Cardiac septum (tissue), 1 donor: ENCODE data around the gene SYNDIG1L. TPM values are rescaled to one million over a fixed set of nuclear protein-coding genes. Genes with fewer than 3 reads are reported as not detected.

Source experiments
- DNase-seq: peaks from one replicate; pipeline ENCODE4 v3.0.0-alpha.2; 2020; ENCODE audit warnings: low spot score
- intact Hi-C: fragments of 100-400 bp; cut with DNase I; formaldehyde crosslinking; loops from one replicate; pipeline ENCODE4 v1.14.0; 2022
- total RNA-seq: library from RNA; stranded (reverse); fragmentation: NEBNext Ultra II Directional; extraction: Animal tissue kit (Norgen Biotek cat#: 25700); gene quantifications from one replicate; pipeline ENCODE4 v1.2.1, GENCODE V29; 2021
- donor health status: DM: no; HTN: no; CAD: no.

The SYNDIG1L gene
- total RNA-seq, 1 donor from 2014 or later = not detected

DNA sequence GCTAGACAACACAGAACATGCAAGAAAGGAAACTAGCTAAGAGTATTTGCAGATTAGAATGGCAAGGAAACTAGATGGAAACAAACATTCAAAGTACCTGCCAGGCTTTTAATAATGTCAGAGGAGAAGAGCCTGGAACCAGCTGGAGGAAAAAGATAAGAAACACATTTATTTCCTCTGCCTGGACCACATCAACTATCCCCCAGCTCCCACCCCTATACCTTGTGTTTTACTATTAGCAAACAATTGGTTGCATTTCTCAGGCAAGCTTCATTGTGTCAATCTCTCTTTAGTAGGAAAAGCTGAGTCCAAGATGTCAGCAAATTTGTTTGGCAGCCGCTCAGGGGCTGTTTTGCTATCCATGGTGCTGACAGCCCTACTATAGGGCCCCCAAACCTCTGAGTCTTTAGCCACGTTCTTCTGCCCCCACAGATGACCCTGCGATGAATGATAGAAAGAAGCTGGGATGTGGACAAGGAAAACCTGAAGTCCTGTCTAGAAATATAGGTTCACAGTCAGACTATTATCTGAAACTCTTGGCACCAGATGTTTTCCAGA is 11.6 kb upstream of the SYNDIG1L start:
- intact Hi-C loops = no loop called here
- DNase-seq = no peak

- no peak for DNase-seq
- intact Hi-C loops = no loop called here
Observed at GRCh38 chr14:74434294-74434693, 8.3 kb upstream of the SYNDIG1L start.

DNA sequence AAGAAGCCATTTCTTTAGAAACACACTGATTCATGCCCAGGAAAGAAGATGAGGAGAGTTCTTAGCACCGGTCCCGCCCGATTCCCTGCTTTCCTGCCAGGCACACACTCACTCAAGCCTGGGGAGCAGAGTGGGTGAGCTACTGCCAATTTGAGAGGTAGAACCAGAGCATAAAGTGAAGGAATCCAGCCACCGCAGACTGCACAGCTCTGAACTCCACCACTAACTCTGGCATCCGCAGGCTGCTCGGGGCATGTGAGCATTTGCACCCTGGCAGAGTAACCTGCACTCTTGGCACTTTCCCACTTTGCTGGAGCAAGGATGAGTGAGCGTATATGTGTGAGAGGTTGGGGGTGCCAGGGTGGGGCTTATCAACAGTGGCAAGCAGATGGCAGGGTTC is 4.0 kb upstream of the SYNDIG1L start:
- DNase-seq = no peak
- intact Hi-C loops = no loop called here

GRCh38 chr14:74429221-74429691 is 3.2 kb upstream of the SYNDIG1L start:
- DNase-seq = no peak
- intact Hi-C loops = no loop called here

- no peak for DNase-seq
- intact Hi-C loops = no loop called here
Observed at GRCh38 chr14:74427651-74428050, 1.6 kb upstream of the SYNDIG1L start.

- DNase-seq = no peak
Observed at GRCh38 chr14:74425525-74426201, 347 bp downstream of the SYNDIG1L start.

DNA sequence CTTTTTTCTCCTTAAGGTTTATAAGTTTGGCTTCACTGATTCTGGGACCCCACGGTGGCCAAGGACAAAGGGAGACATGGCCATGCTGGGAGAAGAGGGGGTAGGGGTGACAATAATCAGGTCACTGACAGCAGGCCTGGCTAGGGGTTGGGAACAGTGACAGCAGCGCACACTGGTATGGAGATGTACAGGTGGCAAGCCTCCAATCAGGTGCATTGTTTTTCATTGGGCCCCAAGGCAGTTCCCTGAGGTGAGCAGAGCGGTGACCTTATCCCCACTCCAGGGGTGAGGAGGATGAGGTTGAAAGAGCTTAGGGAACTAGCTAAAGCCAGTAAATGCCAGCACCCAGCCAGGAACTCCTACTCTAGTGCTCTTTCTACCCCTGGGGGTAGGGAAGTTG is 1.4 kb downstream of the SYNDIG1L start:
- intact Hi-C loops = no loop called here
- DNase-seq = no peak

More at GRCh38 chr14:74425525-74426201, 347 bp downstream of the SYNDIG1L start:
- intact Hi-C loops = no loop called here

- intact Hi-C loops = no loop called here
- no peak for DNase-seq
Observed at GRCh38 chr14:74423246-74423645, 2.8 kb downstream of the SYNDIG1L start.

DNA sequence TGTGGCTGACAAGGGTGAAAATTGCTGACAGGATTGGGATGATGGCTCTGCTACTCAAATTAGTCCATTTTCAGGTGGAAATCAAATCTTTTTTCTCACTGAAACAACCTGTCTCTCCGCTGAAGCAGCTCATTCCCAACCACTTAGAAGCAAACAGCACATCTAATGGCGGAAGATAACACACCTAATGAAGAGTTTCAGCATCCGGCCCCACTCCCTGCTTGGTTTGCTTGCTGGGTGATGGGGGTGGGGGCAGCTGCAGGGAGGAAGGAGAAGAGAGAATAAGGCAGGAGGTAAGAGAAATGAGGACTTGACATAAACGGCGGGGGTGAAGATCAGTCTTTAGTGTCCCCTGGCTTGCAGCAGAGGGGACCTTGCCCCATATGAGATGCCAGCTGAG is 4.0 kb downstream of the SYNDIG1L start:
- intact Hi-C loops = no loop called here
- no peak for DNase-seq

DNA sequence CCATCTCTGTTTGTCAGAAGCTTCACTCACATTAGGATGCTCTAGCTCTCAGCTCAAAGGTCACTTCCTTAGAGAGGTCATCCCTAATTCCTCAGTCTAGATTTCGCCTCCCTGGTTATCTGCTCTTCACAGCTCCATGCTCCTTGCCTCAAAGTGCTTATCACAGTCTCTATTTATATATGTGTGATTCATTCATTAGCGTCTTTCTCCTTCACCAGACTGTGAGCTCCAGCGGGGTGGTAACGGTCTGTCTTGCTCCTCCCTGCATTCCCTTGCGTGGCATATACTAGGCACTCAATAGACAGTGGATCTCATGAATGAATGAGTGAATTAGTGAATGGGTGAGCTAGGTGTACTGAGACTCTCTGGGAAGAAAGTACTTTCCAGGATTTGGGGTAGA is 6.9 kb downstream of the SYNDIG1L start:
- DNase-seq = no peak
- intact Hi-C loops = no loop called here

DNA sequence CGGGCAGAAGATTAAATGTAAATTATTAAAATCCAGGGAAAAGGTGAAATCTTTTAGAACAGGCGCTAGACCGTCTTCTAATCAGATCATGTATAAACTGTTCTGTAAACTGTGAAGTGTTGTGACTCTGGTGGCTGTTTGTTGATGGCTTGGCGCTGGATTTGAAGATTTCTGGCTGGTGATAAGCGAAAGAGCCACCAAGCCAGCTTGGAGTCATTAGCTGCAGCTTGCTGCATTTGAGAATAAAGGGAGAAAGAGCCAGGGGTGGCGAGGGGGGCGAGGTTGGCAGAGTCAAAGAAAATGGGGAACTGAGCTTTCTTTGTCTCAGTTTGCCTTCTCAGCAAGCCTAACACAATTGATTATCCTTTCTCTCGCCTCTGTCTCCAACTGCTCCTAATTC is 8.0 kb downstream of the SYNDIG1L start:
- no peak for DNase-seq
- intact Hi-C loops = no loop called here

DNA sequence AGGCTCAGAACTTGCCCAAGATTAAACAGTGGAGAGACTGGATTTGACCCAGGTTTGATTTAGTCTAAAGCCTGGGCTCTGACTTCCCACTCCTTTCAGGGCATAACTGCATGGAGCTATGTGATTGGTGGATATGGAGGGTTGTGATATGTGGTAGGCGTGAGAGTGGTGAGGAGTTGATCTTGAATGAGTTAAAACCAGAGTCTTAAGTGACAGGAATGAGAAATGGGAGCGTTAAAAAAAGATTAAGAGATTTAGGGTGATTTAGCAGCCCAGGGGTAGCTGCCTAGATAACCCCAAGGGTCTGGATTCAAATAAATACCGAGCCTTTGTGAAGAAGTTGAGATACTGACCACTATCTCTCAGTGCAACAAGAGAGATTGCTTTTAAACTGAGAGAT is 8.4 kb downstream of the SYNDIG1L start:
- intact Hi-C loops = no loop called here

GRCh38 chr14:74417201-74417600 is 8.8 kb downstream of the SYNDIG1L start:
- intact Hi-C loops = no loop called here
- no peak for DNase-seq

More for the DNA sequence above, 8.4 kb downstream of the SYNDIG1L start:
- no peak for DNase-seq

DNA sequence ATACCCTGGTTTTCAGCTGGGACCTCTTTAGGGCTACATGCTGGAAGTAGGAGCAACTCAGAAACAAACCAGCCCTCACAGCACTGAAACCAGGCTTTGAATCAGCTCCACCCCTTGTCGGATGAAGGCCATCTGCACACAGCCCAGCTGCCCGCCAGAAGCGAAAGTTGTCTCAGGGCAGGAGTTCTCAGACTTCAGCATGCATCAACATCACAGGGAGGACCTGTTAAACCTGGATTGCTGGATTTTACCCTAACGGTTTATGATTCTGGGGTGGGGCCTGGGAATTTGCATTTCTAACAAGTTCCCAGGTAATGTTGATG is 10.9 kb downstream of the SYNDIG1L start:
- intact Hi-C loops = no loop called here
- DNase-seq = peak; percentile 57

DNA sequence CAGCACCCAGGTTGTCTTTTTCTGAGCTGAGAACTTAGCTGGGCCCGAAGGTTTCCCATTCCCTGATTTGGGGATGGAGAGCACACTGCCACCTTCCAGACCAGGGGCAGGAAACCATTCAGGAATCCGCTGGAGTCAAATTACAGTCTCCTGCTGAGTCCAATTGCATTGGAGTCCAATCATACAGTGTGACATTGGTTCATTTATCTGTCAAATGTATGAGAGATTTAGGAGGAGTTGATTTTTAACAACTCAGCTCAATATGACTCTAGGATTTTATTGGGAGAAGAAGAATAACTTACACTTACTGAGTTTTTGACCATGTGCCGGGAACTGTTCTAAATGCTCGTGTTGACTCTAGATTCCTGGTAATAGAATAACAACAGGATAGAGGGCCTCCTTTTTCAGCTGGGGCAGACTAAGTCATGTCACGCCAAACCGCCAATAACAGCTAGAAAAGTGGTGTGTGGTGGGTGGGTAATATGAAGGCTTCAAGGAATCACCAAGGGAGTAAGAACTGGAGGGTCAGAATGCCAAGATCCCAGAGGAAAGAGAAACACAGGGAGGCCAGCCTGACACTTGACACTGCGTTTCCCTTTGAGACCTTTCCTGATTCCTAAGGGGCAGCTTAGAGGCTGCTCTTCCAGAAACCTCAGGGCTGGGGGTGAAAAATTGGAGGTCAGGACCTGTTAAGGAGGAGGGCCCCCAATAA is 11.5 kb downstream of the SYNDIG1L start:
- intact Hi-C loops = no loop called here
- peak; percentile 43 for DNase-seq

DNA sequence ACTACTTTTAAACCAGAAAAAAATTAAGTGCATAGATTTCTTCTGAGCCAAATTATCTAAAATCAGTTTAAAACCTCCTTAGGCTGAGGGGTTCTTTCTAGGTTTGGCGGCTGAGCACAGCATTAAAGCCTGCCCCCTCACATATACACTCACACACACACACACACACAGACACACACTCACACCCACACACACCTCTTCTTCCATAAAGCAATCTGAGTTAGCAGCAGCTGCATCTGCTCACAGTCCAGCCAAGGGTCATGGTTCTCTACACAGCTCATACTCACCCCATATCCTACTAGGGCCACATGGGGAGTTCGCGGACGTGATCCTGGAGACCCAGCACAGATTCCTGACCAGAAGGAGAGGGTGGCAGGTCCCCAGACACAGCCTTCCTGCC is 12.4 kb downstream of the SYNDIG1L start:
- intact Hi-C loops = no loop called here
- no peak for DNase-seq

DNA sequence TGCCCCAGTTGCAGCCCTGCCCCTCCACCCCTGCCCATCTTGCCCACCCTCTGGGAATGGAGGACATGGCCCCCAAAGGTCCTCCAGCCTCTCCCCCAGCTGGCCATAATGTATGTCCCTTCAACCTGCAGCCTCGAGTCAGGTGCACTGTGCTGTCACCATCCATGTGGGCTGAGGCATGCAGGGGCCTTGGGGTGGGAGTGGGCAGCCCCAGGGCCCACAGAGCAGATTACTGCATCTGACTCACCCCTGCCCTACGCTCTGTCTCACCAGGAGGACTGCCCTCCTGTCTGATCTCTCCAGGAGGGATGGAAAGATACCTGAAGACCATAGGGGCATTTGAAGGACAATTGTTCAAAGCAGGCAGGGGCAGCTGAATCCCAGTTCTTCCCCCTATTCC is 13.3 kb downstream of the SYNDIG1L start:
- peak; percentile 46 for DNase-seq
- intact Hi-C loops = no loop called here

DNA sequence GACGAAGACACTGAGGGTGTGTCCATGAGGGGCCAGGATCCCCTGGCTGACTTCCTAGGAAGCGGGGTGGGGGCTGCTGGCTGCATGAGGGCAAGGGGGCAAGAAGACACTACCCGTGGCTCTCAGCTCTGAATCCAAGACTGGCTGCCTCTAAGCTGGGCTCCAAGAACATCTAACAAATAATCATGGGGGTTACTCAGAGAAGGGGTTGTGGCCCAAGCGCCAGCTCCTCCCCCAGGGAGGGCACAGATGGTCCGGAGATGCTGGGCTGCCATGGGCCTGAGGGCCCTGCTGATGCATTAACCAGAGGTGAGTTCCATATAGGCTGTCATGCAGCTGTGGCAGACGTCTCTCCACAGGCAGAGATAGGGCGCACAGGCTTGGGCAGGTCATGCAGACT is 14.3 kb downstream of the SYNDIG1L start:
- intact Hi-C loops = no loop called here
- peak; percentile 68 for DNase-seq

GRCh38 chr14:74409441-74409840 is 16.6 kb downstream of the SYNDIG1L start:
- intact Hi-C loops = no loop called here
- peak; percentile 54 for DNase-seq

- DNase-seq = no peak
- intact Hi-C loops = no loop called here
Observed at GRCh38 chr14:74408870-74409269, 17.1 kb downstream of the SYNDIG1L start.

DNA sequence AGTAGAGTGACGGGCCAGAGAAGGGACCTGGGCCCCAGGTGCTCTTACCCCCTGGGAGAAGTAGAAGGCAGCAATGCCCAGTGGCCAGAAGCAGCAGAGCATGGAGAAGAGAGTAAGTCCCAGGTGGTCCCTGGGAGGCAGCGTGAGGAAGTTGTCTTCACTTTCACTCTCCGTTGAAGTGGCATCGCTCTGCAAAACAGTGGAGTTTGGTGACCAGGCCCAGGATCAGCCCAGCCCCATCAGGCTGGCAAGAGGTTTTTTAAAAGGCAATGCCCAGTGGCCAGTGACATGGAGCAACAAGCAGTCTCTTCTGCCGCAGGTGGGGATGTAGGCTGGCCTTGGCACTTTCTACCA is 18.2 kb downstream of the SYNDIG1L start:
- DNase-seq = peak; percentile 63
- intact Hi-C loops = no loop called here
